Vagina (tissue), 2 donors: ENCODE measurements around the gene TSPAN9.

Experiments
- POLR2A ChIP-seq, 2 donors: fragments of 450-650 bp; IDR thresholded peaks; one replicate each; pipeline ENCODE4 v1.6.1; 2017; ENCODE audit warnings: antibody characterized with exemption in 2 of 2, mild to moderate bottlenecking in 2 of 2, moderate library complexity in 2 of 2
- TF ChIP-seq, protein P1 (sequence below), 3 experiments: fragments of 450-650 bp in 2 of 3; fragments of 200-600 bp in 1 of 3; sonication (generic) in 1 of 3; IDR thresholded peaks; one replicate each; pipeline ENCODE4 v1.5.1; 2017 to 2019; ENCODE audit warnings: antibody characterized with exemption in 3 of 3, mild to moderate bottlenecking in 2 of 3, moderate library complexity in 2 of 3

DNA sequence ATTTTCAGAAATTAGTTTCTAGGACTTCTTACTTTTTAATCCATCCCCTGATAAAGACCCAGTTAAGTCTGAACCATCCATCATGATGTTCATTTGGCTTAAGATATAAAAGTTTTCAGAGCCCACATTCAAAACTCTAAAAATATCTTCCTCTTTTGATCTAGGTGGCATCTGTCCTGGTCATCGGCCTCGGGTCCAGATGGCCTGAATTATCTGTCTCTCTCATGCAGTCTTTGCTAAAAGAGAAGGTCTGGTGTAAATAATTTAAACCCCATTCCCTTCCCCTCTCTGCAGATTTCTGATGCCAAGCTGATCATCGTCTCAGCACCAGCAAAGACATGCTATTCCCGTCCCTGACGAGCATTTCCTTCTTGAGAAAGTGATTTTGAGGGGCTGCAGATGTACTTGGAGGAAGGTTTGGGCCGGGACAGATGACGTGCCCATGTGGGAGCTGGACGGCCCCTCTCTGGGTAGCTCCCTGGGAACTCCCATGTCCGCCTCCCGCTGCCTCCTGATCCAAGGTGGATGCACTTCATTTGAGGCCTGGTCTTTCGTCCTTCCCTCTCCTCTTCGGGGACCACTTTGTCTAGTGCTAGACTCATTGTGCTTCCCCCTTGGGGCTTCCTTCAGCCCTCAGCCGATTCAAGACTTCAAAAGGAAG is 240.8 kb downstream of the TSPAN9 start:
- TF ChIP-seq POLR2A (IDR thresholded peaks at IDR 0.05), result no peak
- TF ChIP-seq, protein P1, sequence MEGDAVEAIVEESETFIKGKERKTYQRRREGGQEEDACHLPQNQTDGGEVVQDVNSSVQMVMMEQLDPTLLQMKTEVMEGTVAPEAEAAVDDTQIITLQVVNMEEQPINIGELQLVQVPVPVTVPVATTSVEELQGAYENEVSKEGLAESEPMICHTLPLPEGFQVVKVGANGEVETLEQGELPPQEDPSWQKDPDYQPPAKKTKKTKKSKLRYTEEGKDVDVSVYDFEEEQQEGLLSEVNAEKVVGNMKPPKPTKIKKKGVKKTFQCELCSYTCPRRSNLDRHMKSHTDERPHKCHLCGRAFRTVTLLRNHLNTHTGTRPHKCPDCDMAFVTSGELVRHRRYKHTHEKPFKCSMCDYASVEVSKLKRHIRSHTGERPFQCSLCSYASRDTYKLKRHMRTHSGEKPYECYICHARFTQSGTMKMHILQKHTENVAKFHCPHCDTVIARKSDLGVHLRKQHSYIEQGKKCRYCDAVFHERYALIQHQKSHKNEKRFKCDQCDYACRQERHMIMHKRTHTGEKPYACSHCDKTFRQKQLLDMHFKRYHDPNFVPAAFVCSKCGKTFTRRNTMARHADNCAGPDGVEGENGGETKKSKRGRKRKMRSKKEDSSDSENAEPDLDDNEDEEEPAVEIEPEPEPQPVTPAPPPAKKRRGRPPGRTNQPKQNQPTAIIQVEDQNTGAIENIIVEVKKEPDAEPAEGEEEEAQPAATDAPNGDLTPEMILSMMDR (IDR thresholded peaks at IDR 0.05), result no peak
